ENCODE data around the gene CHST3.

- TF ChIP-seq CTCF (IDR thresholded peaks at IDR 0.05) = no peak
- no peak for TF ChIP-seq REST (IDR thresholded peaks at IDR 0.05; ENCODE audit: insufficient read depth in 1 of 2, low read depth in 2 of 2, low read length in 1 of 2)
- TF ChIP-seq SIN3A (IDR thresholded peaks at IDR 0.05; ENCODE audit: borderline replicate concordance, insufficient read depth, low read depth, low read length) = no peak
- no peak for TF ChIP-seq POLR2AphosphoS5 (IDR thresholded peaks at IDR 0.05; ENCODE audit: low read depth, low read length)
These were observed 51.6 kb downstream of the CHST3 start for GRCh38 chr10:72015841-72016240.

All from Panc1 (cell line).